ENCODE results near the gene MACROD2. TPM values are rescaled to one million over a fixed set of nuclear protein-coding genes. Genes with fewer than 3 reads are reported as not detected.

Gene MACROD2
- total and polyA plus RNA-seq, 2 of the 4 experiments (the other 2 are of a cell fraction), result not detected

GRCh38 chr20:14664101-14664500, 668.8 kb downstream of the MACROD2 start:
- Histone ChIP-seq H3K4me2 (ENCODE audit: low read depth, low read length) (no peak overlapping the region), H3K18ac (ENCODE audit: low read depth, low read length) (no peak overlapping the region), H3K27ac (ENCODE audit: insufficient read depth, low read length) (no peak overlapping the region), H3K9me1 (ENCODE audit: insufficient read depth, low read length) (no peaks in the 10 kb centered on the region), H2AFZ (replicated peaks; ENCODE audit: low read length, poor library complexity) (no peak overlapping the region), H2AK5ac (ENCODE audit: low read depth, low read length) (no peak overlapping the region), H3K4me1 (ENCODE audit: control insufficient read depth, insufficient read depth, low read length) (no peaks in the 10 kb centered on the region), H3K36me3 (ENCODE audit: control insufficient read depth, insufficient read depth, low read length) (no peaks in the 10 kb centered on the region), H3K9ac (ENCODE audit: low read depth, low read length) (no peak overlapping the region), H3K14ac (replicated peaks; ENCODE audit: low read depth, low read length) (no peak overlapping the region), H4K8ac (ENCODE audit: low read depth in 2 of 2, low read length in 2 of 2) (no peak overlapping the region), H3K79me1 (ENCODE audit: low read depth in 1 of 2, low read length in 2 of 2) (no peaks in the 10 kb centered on the region), H2BK120ac (ENCODE audit: low read depth, low read length) (no peak overlapping the region), H3K56ac (ENCODE audit: extremely low read depth, insufficient read depth, low read length) (no peak overlapping the region), H4K91ac (ENCODE audit: insufficient read depth, low read depth, low read length) (no peak overlapping the region), H4K5ac (ENCODE audit: low read depth, low read length) (no peak overlapping the region), H2BK5ac (ENCODE audit: low read depth, low read length, poor library complexity, severe bottlenecking) (no peak overlapping the region), H2BK20ac (ENCODE audit: low read depth, low read length) (no peak overlapping the region), H3K27me3 (ENCODE audit: control insufficient read depth, insufficient read depth, low read length) (no peaks in the 10 kb centered on the region), H3K4ac (ENCODE audit: low read depth, low read length) (no peak overlapping the region), H3K23ac (ENCODE audit: low read depth, low read length) (no peak overlapping the region), H2AK9ac (replicated peaks; ENCODE audit: low read depth, low read length, poor library complexity) (no peak overlapping the region), H2BK15ac (ENCODE audit: low read depth, low read length) (no peak overlapping the region), H3K9me3 (ENCODE audit: control insufficient read depth, insufficient read depth, low read length) (no peaks in the 10 kb centered on the region), H4K20me1 (ENCODE audit: insufficient read depth, low read length) (no peaks in the 10 kb centered on the region), H3K4me3 (ENCODE audit: insufficient read depth, low read depth, low read length) (no peak overlapping the region)
- no peak for ATAC-seq (ENCODE audit: low read depth)
- ChIA-PET POLR2A (ENCODE audit: unreplicated experiment) (no interaction called here), CTCF (no interaction called here)
- no CpG with 5 or more reads among the region's 3 CpGs for WGBS, 2 experiments (ENCODE audit: extremely low coverage in 2 of 2, insufficient read length in 1 of 2)
- intact Hi-C loops (cut with micrococcal nuclease) (no loop called here), dilution Hi-C loops (cut with HindIII; ENCODE audit: low sequenced_read_pairs, unreplicated experiment) (no loop called here), in situ Hi-C loops (cut with MboI; ENCODE audit: low sequenced_read_pairs) (no loop called here)
- BruUV-seq (replicated peaks), result no TSS peak
- TF ChIP-seq MAFK (IDR thresholded peaks at IDR 0.05; ENCODE audit: low read depth, low read length), result no peak
- DNase-seq, result no peak

Data from IMR-90 (cell line).